ENCODE data around the gene UBE2O.

The UBE2O gene

DNA sequence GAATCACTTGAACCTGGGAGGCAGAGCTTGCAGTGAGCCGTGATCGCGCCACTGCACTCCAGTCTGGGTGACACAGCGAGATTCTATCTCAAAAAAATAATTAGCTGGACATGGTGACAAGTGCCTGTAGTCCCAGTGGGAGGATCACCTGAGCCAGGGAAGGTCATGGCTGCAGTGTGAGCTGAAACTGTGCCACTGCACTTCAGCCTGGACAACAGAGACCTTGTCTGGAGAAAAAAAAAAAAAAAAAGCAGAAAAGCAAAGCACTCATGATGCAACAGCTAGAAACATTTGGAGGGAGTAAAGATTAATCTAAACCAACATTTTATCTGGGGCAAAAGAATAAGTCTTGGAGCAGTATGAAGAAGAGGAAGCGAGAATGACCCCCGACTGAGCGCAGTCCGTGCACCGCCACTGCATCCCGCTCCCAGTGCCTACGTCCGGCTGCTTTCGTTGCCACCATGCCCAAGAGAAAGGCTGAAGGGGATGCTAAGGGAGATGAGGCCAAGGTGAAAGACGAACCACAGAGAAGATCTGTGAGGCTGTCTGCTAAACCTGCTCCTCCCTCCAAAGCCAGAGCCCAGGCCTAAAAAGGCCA, 107.5 kb downstream of the UBE2O start:
- DNase-seq (ENCODE audit: low spot score) = no peak

DNA sequence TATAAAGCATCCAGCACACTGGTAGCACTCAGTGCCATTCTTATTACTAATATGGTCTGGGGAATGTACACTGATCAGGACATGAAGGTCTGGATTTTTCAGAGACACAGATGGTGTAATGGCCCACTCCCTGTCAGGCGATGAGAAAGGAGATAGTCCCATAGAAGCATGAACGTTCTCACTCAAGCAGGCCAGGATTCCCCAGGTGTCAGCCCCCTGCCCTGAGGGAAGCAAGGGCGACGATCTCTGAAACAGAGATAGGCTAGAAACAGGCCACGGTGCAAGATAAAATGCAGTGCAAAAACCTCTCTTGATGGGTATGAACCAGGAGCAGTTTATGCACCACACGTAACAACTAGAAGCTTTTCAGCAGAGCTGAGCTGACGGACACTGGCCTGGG, 109.8 kb downstream of the UBE2O start:
- DNase-seq (ENCODE audit: low spot score) = no peak

DNA sequence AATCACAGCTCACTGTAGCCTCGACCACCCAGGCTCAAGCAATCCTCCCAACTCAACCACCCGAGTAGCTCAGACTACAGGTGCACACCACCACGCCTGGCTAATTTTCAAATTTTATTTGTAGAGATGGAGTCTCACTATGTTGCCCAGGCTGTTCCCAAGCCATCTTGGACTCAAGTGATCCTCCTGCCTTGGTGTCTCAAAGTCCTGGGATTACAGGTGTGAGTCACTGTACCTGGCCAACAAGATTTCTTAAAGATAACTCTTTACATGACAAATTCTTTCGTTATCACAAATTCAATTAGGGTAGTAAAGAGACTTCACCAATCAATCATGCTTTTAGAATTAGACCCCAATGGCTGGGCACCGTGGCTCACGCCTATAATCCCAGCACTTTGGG, 111.7 kb downstream of the UBE2O start:
- DNase-seq (ENCODE audit: low spot score) = no peak
